Osteoblast (primary cell): ENCODE data around the gene HS6ST1. TPM values are rescaled to one million over a fixed set of nuclear protein-coding genes. Genes with fewer than 3 reads are reported as not detected.
A peak's percentile ranks its signal among the peaks of the same experiment; 100 is the strongest.

Source experiments
- DNase-seq: peaks from one replicate; pipeline ENCODE4 v3.0.0; 2011; ENCODE audit warnings: low spot score, mixed read lengths; ENCODE audit not compliant: insufficient read length; ENCODE audit errors: missing footprints
- H2AFZ ChIP-seq: 2 replicates; pipeline ENCODE4 v1.6.0; 2011; ENCODE audit warnings: mild to moderate bottlenecking, low read length
- H3K27ac ChIP-seq: 2 replicates; pipeline ENCODE4 v1.5.1; 2011; ENCODE audit warnings: mild to moderate bottlenecking, low read depth, low read length, moderate library complexity
- H3K27me3 ChIP-seq: 2 replicates; pipeline ENCODE4 v1.6.0; 2012; ENCODE audit warnings: mild to moderate bottlenecking, control low read depth, inconsistent platforms, low read length, moderate library complexity; ENCODE audit not compliant: insufficient read depth
- H3K36me3 ChIP-seq: 2 replicates; pipeline ENCODE4 v1.5.1; 2011; ENCODE audit warnings: mild to moderate bottlenecking, low read length, control low read depth, moderate library complexity; ENCODE audit not compliant: insufficient read depth
- H3K4me1 ChIP-seq: 2 replicates; pipeline ENCODE4 v1.5.1; 2011; ENCODE audit warnings: mild to moderate bottlenecking, low read length, control low read depth, moderate library complexity; ENCODE audit not compliant: insufficient read depth
- H3K4me2 ChIP-seq: 2 replicates; pipeline ENCODE4 v1.6.0; 2011; ENCODE audit warnings: mild to moderate bottlenecking, low read length; ENCODE audit not compliant: insufficient read depth
- H3K4me3 ChIP-seq: fragments of 200-600 bp; sonication (generic); 3 replicates; pipeline ENCODE4 v1.5.1; 2012; ENCODE audit warnings: mild to moderate bottlenecking, low read length, inconsistent platforms; ENCODE audit not compliant: insufficient read depth
- H3K79me2 ChIP-seq: 2 replicates; pipeline ENCODE4 v1.6.0; 2012; ENCODE audit warnings: mild to moderate bottlenecking, low read length, control low read depth, inconsistent platforms; ENCODE audit not compliant: insufficient read depth
- H3K9me3 ChIP-seq: 2 replicates; pipeline ENCODE4 v1.5.1; 2011; ENCODE audit warnings: low read depth, low read length, control low read depth
- H4K20me1 ChIP-seq: 2 replicates; pipeline ENCODE4 v1.6.0; 2012; ENCODE audit warnings: mild to moderate bottlenecking, low read length, control low read depth; ENCODE audit not compliant: insufficient read depth
- total RNA-seq: library from RNA; depleted of rRNA; stranded (reverse); fragments of >200 nt; gene quantifications from 2 replicates; pipeline ENCODE4 v1.2.3, GENCODE V29; 2012
- TF ChIP-seq, protein P1 (sequence below): IDR thresholded peaks from 2 replicates; pipeline ENCODE4 v1.5.1; 2011; ENCODE audit warnings: mild to moderate bottlenecking, low read depth, low read length, moderate library complexity; ENCODE audit errors: extremely low read depth

The HS6ST1 gene
- total RNA-seq, 1 donor, result 18.8 TPM

GRCh38 chr2:128362176-128362888, 43.7 kb upstream of the HS6ST1 start:
- peak overlapping the region; percentile 16 for H2AFZ ChIP-seq

GRCh38 chr2:128361376-128362131, 42.9 kb upstream of the HS6ST1 start:
- DNase-seq, result peak; percentile 37
- no peak overlapping the region for H2AFZ ChIP-seq
- no peaks in the 10 kb centered on the region for H3K79me2 ChIP-seq
- no peak overlapping the region for H3K4me2 ChIP-seq
- no peaks in the 10 kb centered on the region for H3K36me3 ChIP-seq
- no peak overlapping the region for H3K4me3 ChIP-seq
- no peaks in the 10 kb centered on the region for H4K20me1 ChIP-seq
- H3K9me3 ChIP-seq, result no peaks in the 10 kb centered on the region
- no peaks in the 10 kb centered on the region for H3K27me3 ChIP-seq
- H3K4me1 ChIP-seq, result peaks cover 11% of the 10 kb centered on the region
- no peak overlapping the region for H3K27ac ChIP-seq
- TF ChIP-seq, protein P1, sequence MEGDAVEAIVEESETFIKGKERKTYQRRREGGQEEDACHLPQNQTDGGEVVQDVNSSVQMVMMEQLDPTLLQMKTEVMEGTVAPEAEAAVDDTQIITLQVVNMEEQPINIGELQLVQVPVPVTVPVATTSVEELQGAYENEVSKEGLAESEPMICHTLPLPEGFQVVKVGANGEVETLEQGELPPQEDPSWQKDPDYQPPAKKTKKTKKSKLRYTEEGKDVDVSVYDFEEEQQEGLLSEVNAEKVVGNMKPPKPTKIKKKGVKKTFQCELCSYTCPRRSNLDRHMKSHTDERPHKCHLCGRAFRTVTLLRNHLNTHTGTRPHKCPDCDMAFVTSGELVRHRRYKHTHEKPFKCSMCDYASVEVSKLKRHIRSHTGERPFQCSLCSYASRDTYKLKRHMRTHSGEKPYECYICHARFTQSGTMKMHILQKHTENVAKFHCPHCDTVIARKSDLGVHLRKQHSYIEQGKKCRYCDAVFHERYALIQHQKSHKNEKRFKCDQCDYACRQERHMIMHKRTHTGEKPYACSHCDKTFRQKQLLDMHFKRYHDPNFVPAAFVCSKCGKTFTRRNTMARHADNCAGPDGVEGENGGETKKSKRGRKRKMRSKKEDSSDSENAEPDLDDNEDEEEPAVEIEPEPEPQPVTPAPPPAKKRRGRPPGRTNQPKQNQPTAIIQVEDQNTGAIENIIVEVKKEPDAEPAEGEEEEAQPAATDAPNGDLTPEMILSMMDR, result no peak

More at GRCh38 chr2:128362176-128362888, 43.7 kb upstream of the HS6ST1 start:
- peak; percentile 85 for DNase-seq
- Histone ChIP-seq H3K4me2 (no peak overlapping the region), H3K9me3 (no peaks in the 10 kb centered on the region), H3K4me1 (peaks cover 11% of the 10 kb centered on the region), H4K20me1 (no peaks in the 10 kb centered on the region), H3K27ac (no peak overlapping the region), H3K27me3 (no peaks in the 10 kb centered on the region), H3K4me3 (no peak overlapping the region), H3K36me3 (no peaks in the 10 kb centered on the region), H3K79me2 (no peaks in the 10 kb centered on the region)
- TF ChIP-seq, protein P1, result no peak

GRCh38 chr2:128360711-128361110, 42.0 kb upstream of the HS6ST1 start:
- no peak overlapping the region for H3K4me3 ChIP-seq
- no peaks in the 10 kb centered on the region for H3K9me3 ChIP-seq
- H3K27ac ChIP-seq, result no peak overlapping the region
- no peak overlapping the region for H2AFZ ChIP-seq
- peaks cover 11% of the 10 kb centered on the region for H3K4me1 ChIP-seq
- TF ChIP-seq, protein P1, result no peak
- no peaks in the 10 kb centered on the region for H4K20me1 ChIP-seq
- DNase-seq, result no peak
- H3K36me3 ChIP-seq, result no peaks in the 10 kb centered on the region
- no peak overlapping the region for H3K4me2 ChIP-seq
- no peaks in the 10 kb centered on the region for H3K79me2 ChIP-seq
- H3K27me3 ChIP-seq, result no peaks in the 10 kb centered on the region

DNA sequence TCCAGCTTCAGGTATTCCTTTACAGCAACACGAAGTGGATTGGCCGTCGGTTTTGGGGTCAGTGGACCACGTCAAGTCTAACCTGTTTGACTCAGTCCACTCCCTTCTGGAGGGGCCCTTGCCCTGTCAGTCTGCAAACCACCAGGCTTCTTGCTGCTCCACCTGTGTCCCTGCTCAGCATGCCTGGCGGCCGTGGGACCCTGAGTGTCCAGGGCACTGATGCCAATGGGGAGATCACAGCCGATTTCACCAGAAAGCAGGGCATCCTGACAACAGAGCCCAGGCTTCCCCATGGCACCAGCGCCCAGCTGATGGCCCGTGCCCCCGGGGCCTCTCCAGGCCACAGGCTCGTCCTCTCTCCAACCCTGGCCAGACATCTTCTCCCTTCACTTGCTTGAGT, 41.2 kb upstream of the HS6ST1 start:
- no peaks in the 10 kb centered on the region for H4K20me1 ChIP-seq
- H2AFZ ChIP-seq, result no peak overlapping the region
- H3K4me3 ChIP-seq, result no peak overlapping the region
- H3K79me2 ChIP-seq, result no peaks in the 10 kb centered on the region
- H3K36me3 ChIP-seq, result no peaks in the 10 kb centered on the region
- TF ChIP-seq, protein P1, result no peak
- H3K4me1 ChIP-seq, result peaks cover 11% of the 10 kb centered on the region
- no peak overlapping the region for H3K27ac ChIP-seq
- no peak for DNase-seq
- H3K27me3 ChIP-seq, result no peaks in the 10 kb centered on the region
- H3K4me2 ChIP-seq, result no peak overlapping the region
- no peaks in the 10 kb centered on the region for H3K9me3 ChIP-seq
